ENCODE measurements around the gene NRDC. TPM values are rescaled to one million over a fixed set of nuclear protein-coding genes. Genes with fewer than 3 reads are reported as not detected.

Gene NRDC
- total RNA-seq, 1 donor from 2014 or later = 127 TPM

DNA sequence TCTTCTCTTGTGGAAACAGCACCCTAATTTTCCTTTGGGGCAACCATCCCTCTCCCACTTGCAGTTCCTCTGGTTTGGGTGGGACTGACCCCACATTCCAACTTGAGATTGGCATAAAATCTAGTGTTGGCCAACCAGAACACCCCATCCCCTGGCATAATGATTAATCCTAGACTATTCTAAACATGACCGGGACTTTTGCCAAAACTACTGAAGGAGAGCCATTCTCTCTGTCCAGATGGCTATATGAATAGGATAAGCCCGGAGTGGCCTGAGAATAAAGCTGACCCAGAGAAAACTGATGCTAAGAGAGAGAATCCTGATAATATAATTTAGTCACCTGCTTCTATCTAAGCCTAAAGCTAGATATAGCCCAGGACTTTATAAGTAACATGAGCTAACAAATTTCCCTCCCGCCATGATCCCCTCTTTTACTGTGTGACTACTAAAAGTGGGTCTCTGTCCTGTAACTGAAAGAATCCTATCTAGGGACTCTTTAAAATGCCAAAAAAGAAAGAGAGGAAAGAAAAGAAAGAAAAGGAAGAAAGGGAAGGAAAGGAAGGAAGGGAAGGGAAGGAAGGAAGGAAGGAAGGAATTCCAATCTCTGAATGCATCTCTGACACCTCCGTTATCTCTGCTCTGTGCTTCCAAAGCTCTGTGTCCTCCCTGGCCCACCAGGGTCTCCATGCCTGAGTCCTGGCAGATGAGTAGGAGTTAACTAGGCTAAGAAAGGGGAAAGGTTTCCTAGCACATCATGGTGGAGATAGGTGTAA, 28.0 kb upstream of the NRDC start:
- Mint-ChIP-seq H3K36me3 (ENCODE audit: unreplicated experiment) (peaks cover 10% of the 10 kb centered on the region), H3K9me3 (ENCODE audit: unreplicated experiment) (no peaks in the 10 kb centered on the region), H3K27ac (ENCODE audit: unreplicated experiment) (no peak overlapping the region), H3K4me1 (ENCODE audit: low read depth, unreplicated experiment) (no peaks in the 10 kb centered on the region), H3K4me3 (ENCODE audit: unreplicated experiment) (no peak overlapping the region), H3K27me3 (ENCODE audit: unreplicated experiment) (no peaks in the 10 kb centered on the region)
- DNase-seq = no peak
- TF ChIP-seq, protein P1, sequence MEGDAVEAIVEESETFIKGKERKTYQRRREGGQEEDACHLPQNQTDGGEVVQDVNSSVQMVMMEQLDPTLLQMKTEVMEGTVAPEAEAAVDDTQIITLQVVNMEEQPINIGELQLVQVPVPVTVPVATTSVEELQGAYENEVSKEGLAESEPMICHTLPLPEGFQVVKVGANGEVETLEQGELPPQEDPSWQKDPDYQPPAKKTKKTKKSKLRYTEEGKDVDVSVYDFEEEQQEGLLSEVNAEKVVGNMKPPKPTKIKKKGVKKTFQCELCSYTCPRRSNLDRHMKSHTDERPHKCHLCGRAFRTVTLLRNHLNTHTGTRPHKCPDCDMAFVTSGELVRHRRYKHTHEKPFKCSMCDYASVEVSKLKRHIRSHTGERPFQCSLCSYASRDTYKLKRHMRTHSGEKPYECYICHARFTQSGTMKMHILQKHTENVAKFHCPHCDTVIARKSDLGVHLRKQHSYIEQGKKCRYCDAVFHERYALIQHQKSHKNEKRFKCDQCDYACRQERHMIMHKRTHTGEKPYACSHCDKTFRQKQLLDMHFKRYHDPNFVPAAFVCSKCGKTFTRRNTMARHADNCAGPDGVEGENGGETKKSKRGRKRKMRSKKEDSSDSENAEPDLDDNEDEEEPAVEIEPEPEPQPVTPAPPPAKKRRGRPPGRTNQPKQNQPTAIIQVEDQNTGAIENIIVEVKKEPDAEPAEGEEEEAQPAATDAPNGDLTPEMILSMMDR (IDR thresholded peaks at IDR 0.05; ENCODE audit: partially characterized antibody, unreplicated experiment) = no peak

DNA sequence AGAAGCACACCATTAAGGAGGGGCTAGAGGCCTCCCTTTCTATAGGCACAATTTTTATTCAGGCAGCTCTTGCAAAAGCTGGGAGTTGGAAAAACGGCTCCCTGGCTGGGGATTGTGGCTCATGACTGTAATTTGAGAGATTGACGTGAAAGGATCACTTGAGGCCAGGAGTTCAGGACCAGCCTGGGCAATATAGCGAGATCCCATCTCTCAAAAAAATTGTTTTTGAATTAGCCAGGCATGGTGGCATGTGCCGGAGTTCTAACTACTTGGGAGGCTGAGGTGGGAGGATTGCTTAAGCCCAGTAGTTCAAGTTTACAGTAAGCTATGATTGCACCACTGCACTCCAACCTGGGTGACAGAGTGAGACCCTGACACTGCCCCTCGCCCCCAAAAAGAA, 23.9 kb upstream of the NRDC start:
- DNase-seq = no peak
- H3K9me3 Mint-ChIP-seq (ENCODE audit: unreplicated experiment) = no peaks in the 10 kb centered on the region

DNA sequence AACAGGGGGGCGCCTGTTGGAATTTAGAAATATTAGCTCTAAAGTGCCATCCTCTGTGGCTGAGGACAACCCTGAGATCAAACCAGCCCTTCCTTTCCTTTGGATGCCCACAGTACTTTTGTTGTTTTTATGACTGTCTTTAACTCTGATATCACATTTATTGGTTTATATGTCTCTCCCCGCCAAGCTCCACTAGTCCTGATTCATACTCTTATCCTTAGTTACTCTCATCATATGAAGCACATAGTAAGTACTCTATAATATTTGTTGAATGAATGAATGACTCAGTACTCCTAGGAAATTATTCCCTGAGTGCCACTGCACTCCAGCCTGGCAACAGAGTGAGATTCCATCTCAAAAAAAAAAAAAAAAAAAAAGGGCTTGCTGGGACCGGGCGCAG, 22.6 kb upstream of the NRDC start:
- Mint-ChIP-seq H3K27ac (ENCODE audit: unreplicated experiment) (no peak overlapping the region), H3K4me1 (ENCODE audit: low read depth, unreplicated experiment) (peaks cover 7% of the 10 kb centered on the region), H3K9me3 (ENCODE audit: unreplicated experiment) (no peaks in the 10 kb centered on the region), H3K4me3 (ENCODE audit: unreplicated experiment) (no peak overlapping the region), H3K36me3 (ENCODE audit: unreplicated experiment) (peaks cover 3% of the 10 kb centered on the region), H3K27me3 (ENCODE audit: unreplicated experiment) (no peaks in the 10 kb centered on the region)
- TF ChIP-seq, protein P1 (IDR thresholded peaks at IDR 0.05; ENCODE audit: partially characterized antibody, unreplicated experiment) = no peak
- no peak for DNase-seq

More for the DNA sequence above, 23.9 kb upstream of the NRDC start:
- no peak overlapping the region for H3K4me3 Mint-ChIP-seq (ENCODE audit: unreplicated experiment)
- H3K27ac Mint-ChIP-seq (ENCODE audit: unreplicated experiment) = no peak overlapping the region
- peaks cover 7% of the 10 kb centered on the region for H3K4me1 Mint-ChIP-seq (ENCODE audit: low read depth, unreplicated experiment)
- H3K27me3 Mint-ChIP-seq (ENCODE audit: unreplicated experiment) = no peaks in the 10 kb centered on the region
- TF ChIP-seq, protein P1 (IDR thresholded peaks at IDR 0.05; ENCODE audit: partially characterized antibody, unreplicated experiment) = no peak
- peaks cover 10% of the 10 kb centered on the region for H3K36me3 Mint-ChIP-seq (ENCODE audit: unreplicated experiment)

DNA sequence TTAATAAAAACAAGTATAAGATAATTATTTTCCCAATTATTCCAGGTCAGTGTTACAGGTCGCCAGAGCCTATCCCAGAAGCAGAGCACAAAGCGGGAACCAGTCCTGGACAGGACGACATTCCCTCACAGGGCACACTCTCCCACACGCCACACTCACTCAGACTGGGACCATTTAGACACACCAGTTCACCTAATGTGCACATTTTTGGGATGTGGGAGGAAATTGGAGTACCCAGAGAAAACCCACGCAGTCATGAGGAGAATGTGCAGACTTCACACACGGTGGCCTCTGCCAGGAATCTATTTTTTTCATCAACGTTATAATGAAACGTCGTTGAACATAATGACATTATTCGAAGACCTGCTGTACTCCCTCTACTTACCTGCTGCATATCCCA, 20.5 kb upstream of the NRDC start:
- Mint-ChIP-seq H3K27me3 (ENCODE audit: unreplicated experiment) (peaks cover 6% of the 10 kb centered on the region), H3K4me3 (ENCODE audit: unreplicated experiment) (no peak overlapping the region), H3K4me1 (ENCODE audit: low read depth, unreplicated experiment) (peaks cover 7% of the 10 kb centered on the region), H3K36me3 (ENCODE audit: unreplicated experiment) (no peaks in the 10 kb centered on the region), H3K9me3 (ENCODE audit: unreplicated experiment) (no peaks in the 10 kb centered on the region), H3K27ac (ENCODE audit: unreplicated experiment) (no peak overlapping the region)
- no peak for DNase-seq
- TF ChIP-seq, protein P1 (IDR thresholded peaks at IDR 0.05; ENCODE audit: partially characterized antibody, unreplicated experiment) = no peak

DNA sequence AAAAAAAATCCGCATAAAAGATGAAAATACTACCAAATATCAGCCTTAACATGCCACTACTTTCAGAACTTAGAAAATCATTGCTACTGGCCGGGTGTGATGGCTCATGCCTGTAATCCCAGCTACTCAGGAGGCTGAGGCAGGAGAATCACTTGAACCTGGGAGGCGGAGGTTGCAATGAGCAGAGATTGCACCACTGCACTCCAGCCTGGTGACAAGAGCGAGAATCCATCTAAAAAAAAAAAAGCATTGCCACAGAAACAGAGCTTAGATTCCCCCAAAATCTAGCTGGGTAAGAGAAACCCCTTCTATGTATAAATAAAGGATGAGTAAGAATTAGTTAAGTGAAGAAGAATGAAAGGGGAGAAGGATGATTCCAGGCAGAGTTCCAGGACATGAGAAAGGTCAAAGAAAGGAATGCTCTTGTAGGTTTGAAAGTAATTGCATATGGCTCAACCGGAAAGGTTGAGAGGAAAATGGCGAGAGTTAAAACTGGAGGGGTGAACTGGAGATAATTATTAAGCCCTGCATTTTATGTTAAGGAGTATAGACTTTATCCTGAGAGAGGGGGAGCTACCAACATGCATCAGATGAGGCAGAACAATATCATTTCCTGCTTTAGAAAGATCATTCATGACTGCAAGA, 19.7 kb upstream of the NRDC start:
- Mint-ChIP-seq H3K4me1 (ENCODE audit: low read depth, unreplicated experiment) (peaks cover 7% of the 10 kb centered on the region), H3K4me3 (ENCODE audit: unreplicated experiment) (no peak overlapping the region), H3K9me3 (ENCODE audit: unreplicated experiment) (peaks cover 3% of the 10 kb centered on the region), H3K27me3 (ENCODE audit: unreplicated experiment) (peaks cover 6% of the 10 kb centered on the region), H3K27ac (ENCODE audit: unreplicated experiment) (no peak overlapping the region), H3K36me3 (ENCODE audit: unreplicated experiment) (peaks cover 6% of the 10 kb centered on the region)
- TF ChIP-seq, protein P1 (IDR thresholded peaks at IDR 0.05; ENCODE audit: partially characterized antibody, unreplicated experiment) = no peak
- DNase-seq = no peak
